WTC11 (cell line): ENCODE measurements around the gene PHLPP1. TPM values are rescaled to one million over a fixed set of nuclear protein-coding genes. Genes with fewer than 3 reads are reported as not detected.

Experiments used
- ATAC-seq: fragments of 200-7000 bp; cut with Tn5 transposase; 2 replicates; pipeline ENCODE4 v1.10.0; 2021; ENCODE audit warnings: mild to moderate bottlenecking, moderate library complexity
- CTCF ChIA-PET: fragments of 300-600 bp; sonication (Branson Sonifier 250); formaldehyde crosslinking; loops from one replicate; lab custom pipeline; 2021; ENCODE audit warnings: antibody characterized with exemption; lab: Charles Lee
- POLR2A ChIA-PET: fragments of 350-600 bp; sonication (Branson Sonifier 250); formaldehyde crosslinking; loops from one replicate; lab custom pipeline; 2021; ENCODE audit warnings: antibody characterized with exemption; lab: Charles Lee
- DNase-seq: peaks from one replicate; pipeline ENCODE4 v3.0.0; 2021; ENCODE audit warnings: low spot score
- H3K27ac Mint-ChIP-seq: 2 replicates; pipeline ENCODE4 v1.8.0; 2021; ENCODE audit warnings: mixed read lengths
- H3K27me3 Mint-ChIP-seq: 2 replicates; pipeline ENCODE4 v1.8.0; 2021; ENCODE audit warnings: low read depth, mild to moderate bottlenecking, moderate library complexity, mixed read lengths
- H3K36me3 Mint-ChIP-seq: 2 replicates; pipeline ENCODE4 v1.8.0; 2021; ENCODE audit warnings: mixed read lengths
- H3K4me1 Mint-ChIP-seq: 2 replicates; pipeline ENCODE4 v1.8.0; 2022; ENCODE audit warnings: mixed read lengths
- H3K4me3 Mint-ChIP-seq: 2 replicates; pipeline ENCODE4 v1.8.0; 2021; ENCODE audit warnings: mild to moderate bottlenecking, moderate library complexity, mixed read lengths
- H3K9me3 Mint-ChIP-seq: 2 replicates; pipeline ENCODE4 v1.8.0; 2021; ENCODE audit warnings: mixed read lengths
- AR ChIP-seq: fragments of 250-450 bp; sonication (Bioruptor Pico); IDR thresholded peaks from 2 replicates; pipeline ENCODE4 v1.9.0; 2021; ENCODE audit warnings: mild to moderate bottlenecking
- ATF2 ChIP-seq: sonication (generic); formaldehyde crosslinking; IDR thresholded peaks from 2 replicates; pipeline ENCODE4 v1.8.1; 2022; ENCODE audit warnings: low read depth, missing genetic modification reagents, borderline replicate concordance
- CBFB ChIP-seq: sonication (generic); formaldehyde crosslinking; IDR thresholded peaks from 2 replicates; pipeline ENCODE4 v1.8.1; 2022; ENCODE audit warnings: mild to moderate bottlenecking, low read depth, missing genetic modification reagents
- CREM ChIP-seq: sonication (generic); formaldehyde crosslinking; IDR thresholded peaks from 2 replicates; pipeline ENCODE4 v1.8.1; 2022; ENCODE audit warnings: mild to moderate bottlenecking, missing genetic modification reagents, moderate library complexity
- CTCF ChIP-seq: fragments of 200-600 bp; IDR thresholded peaks from 2 replicates; pipeline ENCODE4 v1.8.0; 2022; ENCODE audit warnings: antibody characterized with exemption
- JAZF1 ChIP-seq: fragments of 250-450 bp; sonication (Bioruptor Pico); IDR thresholded peaks from 2 replicates; pipeline ENCODE4 v1.9.0; 2021; ENCODE audit warnings: moderate library complexity, mild to moderate bottlenecking, inconsistent platforms
- KAT7 ChIP-seq: sonication (generic); formaldehyde crosslinking; IDR thresholded peaks from 2 replicates; pipeline ENCODE4 v1.8.1; 2023; ENCODE audit warnings: missing genetic modification reagents, mild to moderate bottlenecking, borderline replicate concordance
- NR1H2 ChIP-seq: sonication (generic); formaldehyde crosslinking; IDR thresholded peaks from 2 replicates; pipeline ENCODE4 v1.9.0; 2021; ENCODE audit warnings: mild to moderate bottlenecking, moderate library complexity, missing genetic modification reagents
- SMAD3 ChIP-seq: sonication (generic); formaldehyde crosslinking; IDR thresholded peaks from 2 replicates; pipeline ENCODE4 v1.8.0; 2022; ENCODE audit warnings: missing genetic modification reagents, mild to moderate bottlenecking, borderline replicate concordance
- SOX15 ChIP-seq: fragments of 250-450 bp; sonication (Bioruptor Pico); IDR thresholded peaks from 2 replicates; pipeline ENCODE4 v1.9.0; 2021; ENCODE audit warnings: mild to moderate bottlenecking
- TEAD4 ChIP-seq: sonication (generic); formaldehyde crosslinking; IDR thresholded peaks from 2 replicates; pipeline ENCODE4 v1.8.0; 2022; ENCODE audit warnings: mild to moderate bottlenecking, missing genetic modification reagents
- ZNF121 ChIP-seq: sonication (generic); formaldehyde crosslinking; IDR thresholded peaks from 2 replicates; pipeline ENCODE4 v1.8.0; 2023; ENCODE audit warnings: missing genetic modification reagents
- ZNF138 ChIP-seq: sonication (generic); formaldehyde crosslinking; conservative IDR thresholded peaks from 2 replicates; pipeline ENCODE4 v1.8.1; 2022; ENCODE audit warnings: mild to moderate bottlenecking, moderate library complexity, missing genetic modification reagents
- ZNF219 ChIP-seq: sonication (generic); formaldehyde crosslinking; IDR thresholded peaks from 2 replicates; pipeline ENCODE4 v1.8.0; 2023; ENCODE audit warnings: missing genetic modification reagents, mild to moderate bottlenecking, borderline replicate concordance
- ZNF232 ChIP-seq: sonication (generic); formaldehyde crosslinking; IDR thresholded peaks from 2 replicates; pipeline ENCODE4 v1.8.0; 2022; ENCODE audit warnings: mild to moderate bottlenecking, missing genetic modification reagents
- ZNF281 ChIP-seq: sonication (generic); formaldehyde crosslinking; IDR thresholded peaks from 2 replicates; pipeline ENCODE4 v1.8.0; 2023; ENCODE audit warnings: mild to moderate bottlenecking, missing genetic modification reagents
- ZNF317 ChIP-seq: sonication (generic); formaldehyde crosslinking; IDR thresholded peaks from 2 replicates; pipeline ENCODE4 v1.8.1; 2023; ENCODE audit warnings: low read depth, mild to moderate bottlenecking, moderate library complexity, missing genetic modification reagents, borderline replicate concordance
- ZNF416 ChIP-seq: fragments of 250-450 bp; sonication (Bioruptor Pico); IDR thresholded peaks from 2 replicates; pipeline ENCODE4 v1.9.0; 2021; ENCODE audit warnings: mild to moderate bottlenecking, inconsistent platforms
- total RNA-seq: library from RNA; stranded (reverse); gene quantifications from 3 replicates; pipeline ENCODE4 v1.2.3, GENCODE V29; 2021
- TF ChIP-seq, protein P1 (sequence below): sonication (generic); formaldehyde crosslinking; IDR thresholded peaks from 2 replicates; pipeline ENCODE4 v1.8.1; 2022; ENCODE audit warnings: mild to moderate bottlenecking, missing genetic modification reagents, moderate library complexity, borderline replicate concordance
- TF ChIP-seq, protein P2 (sequence below): fragments of 250-450 bp; sonication (Bioruptor Pico); IDR thresholded peaks from 2 replicates; pipeline ENCODE4 v1.9.0; 2021; ENCODE audit warnings: mild to moderate bottlenecking
- TF ChIP-seq, protein P3 (sequence below): sonication (generic); formaldehyde crosslinking; IDR thresholded peaks from 2 replicates; pipeline ENCODE4 v1.8.1; 2022; ENCODE audit warnings: mild to moderate bottlenecking, moderate library complexity, missing genetic modification reagents

PHLPP1 gene
- total RNA-seq, 1 experiment from 2014 or later: 52.0 TPM

DNA sequence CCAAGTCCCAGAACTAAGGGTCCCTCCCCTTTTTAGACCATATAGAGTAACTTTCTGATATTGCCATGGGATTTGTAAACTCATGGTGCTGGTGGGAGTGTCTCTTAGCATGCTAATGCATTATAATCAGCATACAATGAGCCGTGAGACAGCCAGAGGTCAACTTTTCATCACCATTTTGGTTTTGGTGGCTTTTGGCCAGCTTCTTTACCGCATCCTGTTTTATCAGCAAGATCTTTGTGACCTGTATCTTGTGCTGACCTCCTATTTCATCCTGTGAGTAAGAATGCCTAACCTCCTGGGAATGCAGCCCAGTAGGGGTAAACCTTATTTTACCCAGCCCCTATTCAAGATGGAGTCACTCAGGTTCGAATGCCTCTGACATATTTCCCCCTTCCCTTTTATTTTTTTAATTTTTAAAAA, 148.2 kb downstream of the PHLPP1 start:
- ChIA-PET POLR2A (no interaction called here), CTCF (no interaction called here)
- Mint-ChIP-seq H3K36me3 (peaks cover 8% of the 10 kb centered on the region), H3K4me1 (peaks cover 8% of the 10 kb centered on the region), H3K4me3 (no peak overlapping the region), H3K27ac (no peak overlapping the region), H3K27me3 (no peaks in the 10 kb centered on the region), H3K9me3 (no peaks in the 10 kb centered on the region)
- TF ChIP-seq ZNF219 (CRISPR knock-in tag) (no peak), SMAD3 (CRISPR knock-in tag) (no peak), ATF2 (CRISPR knock-in tag) (no peak), SOX15 (CRISPR knock-in tag) (no peak), AR (CRISPR knock-in tag) (no peak), ZNF416 (CRISPR knock-in tag) (no peak), ZNF317 (CRISPR knock-in tag) (no peak)
- TF ChIP-seq, protein P1, sequence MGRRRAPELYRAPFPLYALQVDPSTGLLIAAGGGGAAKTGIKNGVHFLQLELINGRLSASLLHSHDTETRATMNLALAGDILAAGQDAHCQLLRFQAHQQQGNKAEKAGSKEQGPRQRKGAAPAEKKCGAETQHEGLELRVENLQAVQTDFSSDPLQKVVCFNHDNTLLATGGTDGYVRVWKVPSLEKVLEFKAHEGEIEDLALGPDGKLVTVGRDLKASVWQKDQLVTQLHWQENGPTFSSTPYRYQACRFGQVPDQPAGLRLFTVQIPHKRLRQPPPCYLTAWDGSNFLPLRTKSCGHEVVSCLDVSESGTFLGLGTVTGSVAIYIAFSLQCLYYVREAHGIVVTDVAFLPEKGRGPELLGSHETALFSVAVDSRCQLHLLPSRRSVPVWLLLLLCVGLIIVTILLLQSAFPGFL (CRISPR knock-in tag): no peak
- TF ChIP-seq, protein P2, sequence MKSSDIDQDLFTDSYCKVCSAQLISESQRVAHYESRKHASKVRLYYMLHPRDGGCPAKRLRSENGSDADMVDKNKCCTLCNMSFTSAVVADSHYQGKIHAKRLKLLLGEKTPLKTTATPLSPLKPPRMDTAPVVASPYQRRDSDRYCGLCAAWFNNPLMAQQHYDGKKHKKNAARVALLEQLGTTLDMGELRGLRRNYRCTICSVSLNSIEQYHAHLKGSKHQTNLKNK: no peak
- ATAC-seq: no peak
- no peak for DNase-seq

GRCh38 chr18:62865498-62865897, 150.2 kb downstream of the PHLPP1 start:
- no peaks in the 10 kb centered on the region for H3K9me3 Mint-ChIP-seq
- CTCF ChIA-PET: no interaction called here

More at GRCh38 chr18:62865498-62865897, 150.2 kb downstream of the PHLPP1 start:
- no peak for DNase-seq
- no peaks in the 10 kb centered on the region for H3K27me3 Mint-ChIP-seq
- no peak overlapping the region for H3K4me3 Mint-ChIP-seq
- no peak for ATAC-seq
- peaks cover 12% of the 10 kb centered on the region for H3K36me3 Mint-ChIP-seq
- no peak for TF ChIP-seq CREM (CRISPR knock-in tag)
- no peak for TF ChIP-seq ZNF281
- TF ChIP-seq NR1H2 (CRISPR knock-in tag): no peak
- TF ChIP-seq KAT7 (CRISPR knock-in tag): no peak
- TF ChIP-seq JAZF1 (CRISPR knock-in tag): no peak
- no peak for TF ChIP-seq ZNF232
- TF ChIP-seq, protein P3, sequence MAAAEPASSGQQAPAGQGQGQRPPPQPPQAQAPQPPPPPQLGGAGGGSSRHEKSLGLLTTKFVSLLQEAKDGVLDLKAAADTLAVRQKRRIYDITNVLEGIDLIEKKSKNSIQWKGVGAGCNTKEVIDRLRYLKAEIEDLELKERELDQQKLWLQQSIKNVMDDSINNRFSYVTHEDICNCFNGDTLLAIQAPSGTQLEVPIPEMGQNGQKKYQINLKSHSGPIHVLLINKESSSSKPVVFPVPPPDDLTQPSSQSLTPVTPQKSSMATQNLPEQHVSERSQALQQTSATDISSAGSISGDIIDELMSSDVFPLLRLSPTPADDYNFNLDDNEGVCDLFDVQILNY (CRISPR knock-in tag): no peak
- no peak for TF ChIP-seq AR (CRISPR knock-in tag)
- no peak for TF ChIP-seq CBFB (CRISPR knock-in tag)
- TF ChIP-seq TEAD4 (CRISPR knock-in tag): no peak
- TF ChIP-seq ZNF121 (CRISPR knock-in tag): no peak
- no peak for TF ChIP-seq CTCF
- TF ChIP-seq ZNF138 (CRISPR knock-in tag): no peak
- POLR2A ChIA-PET: no interaction called here
- H3K27ac Mint-ChIP-seq: no peak overlapping the region
- no peaks in the 10 kb centered on the region; the same call in 1 of the 2 replicates for H3K4me1 Mint-ChIP-seq
